Measurements from ENCODE around the gene PREB.

DNA sequence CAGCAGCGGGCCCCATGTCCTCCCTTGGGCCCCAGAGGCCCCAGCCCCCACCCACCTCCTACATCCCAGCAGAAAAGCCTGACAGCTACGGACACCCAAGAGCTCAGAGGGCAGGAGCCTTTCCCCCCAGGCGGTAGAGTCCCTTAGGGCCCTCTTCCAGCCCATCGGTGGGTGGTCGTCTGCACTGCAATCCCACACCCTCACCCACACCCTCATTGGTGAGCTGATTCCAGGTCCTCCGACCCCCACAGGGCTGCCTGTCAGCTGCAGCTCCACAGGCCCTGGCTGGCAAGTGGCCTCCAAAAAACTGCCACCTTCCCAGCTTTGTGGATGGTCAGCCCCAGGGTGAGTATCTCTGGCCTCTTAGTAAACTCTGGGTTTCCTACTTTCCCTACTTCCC is 24.8 kb upstream of the PREB start:
- TF ChIP-seq EP300 (IDR thresholded peaks at IDR 0.05) (no peak), POLR2AphosphoS5 (IDR thresholded peaks at IDR 0.05) (no peak)
- TF ChIP-seq, protein P1, sequence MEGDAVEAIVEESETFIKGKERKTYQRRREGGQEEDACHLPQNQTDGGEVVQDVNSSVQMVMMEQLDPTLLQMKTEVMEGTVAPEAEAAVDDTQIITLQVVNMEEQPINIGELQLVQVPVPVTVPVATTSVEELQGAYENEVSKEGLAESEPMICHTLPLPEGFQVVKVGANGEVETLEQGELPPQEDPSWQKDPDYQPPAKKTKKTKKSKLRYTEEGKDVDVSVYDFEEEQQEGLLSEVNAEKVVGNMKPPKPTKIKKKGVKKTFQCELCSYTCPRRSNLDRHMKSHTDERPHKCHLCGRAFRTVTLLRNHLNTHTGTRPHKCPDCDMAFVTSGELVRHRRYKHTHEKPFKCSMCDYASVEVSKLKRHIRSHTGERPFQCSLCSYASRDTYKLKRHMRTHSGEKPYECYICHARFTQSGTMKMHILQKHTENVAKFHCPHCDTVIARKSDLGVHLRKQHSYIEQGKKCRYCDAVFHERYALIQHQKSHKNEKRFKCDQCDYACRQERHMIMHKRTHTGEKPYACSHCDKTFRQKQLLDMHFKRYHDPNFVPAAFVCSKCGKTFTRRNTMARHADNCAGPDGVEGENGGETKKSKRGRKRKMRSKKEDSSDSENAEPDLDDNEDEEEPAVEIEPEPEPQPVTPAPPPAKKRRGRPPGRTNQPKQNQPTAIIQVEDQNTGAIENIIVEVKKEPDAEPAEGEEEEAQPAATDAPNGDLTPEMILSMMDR (IDR thresholded peaks at IDR 0.05) = no peak
